ENCODE measurements around the gene EFCC1.

DNA sequence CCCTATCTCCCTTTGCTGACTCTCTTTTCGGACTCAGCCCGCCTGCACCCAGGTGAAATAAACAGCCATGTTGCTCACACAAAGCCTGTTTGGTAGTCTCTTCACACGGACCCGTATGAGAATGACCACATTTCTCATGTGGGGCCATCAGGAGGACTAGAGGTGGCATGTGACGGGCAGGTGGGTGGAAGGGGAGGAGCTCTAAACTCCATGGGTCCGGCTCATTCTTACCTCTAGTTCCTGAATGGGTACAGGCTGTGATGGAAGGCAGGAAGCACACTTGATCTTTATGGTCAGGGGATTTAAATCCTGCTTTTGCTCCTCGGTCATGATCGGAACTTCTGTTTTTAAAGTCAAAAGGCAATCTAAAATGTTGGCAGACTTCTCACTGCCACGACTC lies 35.8 kb upstream of the EFCC1 start:
- TF ChIP-seq POLR2AphosphoS2 (IDR thresholded peaks at IDR 0.05; ENCODE audit: low read depth, low read length) (no peak), EP300 (IDR thresholded peaks at IDR 0.05; ENCODE audit: low read depth in 2 of 2, low read length in 2 of 2) (no peak), EP300 (CRISPR knock-in tag; IDR thresholded peaks at IDR 0.05; ENCODE audit: borderline replicate concordance) (no peak), ZNF138 (CRISPR knock-in tag; IDR thresholded peaks at IDR 0.05; ENCODE audit: low read depth) (no peak), BRCA1 (CRISPR knock-in tag; IDR thresholded peaks at IDR 0.05) (no peak), ARID2 (CRISPR knock-in tag; IDR thresholded peaks at IDR 0.05; ENCODE audit: borderline replicate concordance) (no peak), ZNF350 (CRISPR knock-in tag; IDR thresholded peaks at IDR 0.05; ENCODE audit: borderline replicate concordance, low read depth) (no peak), ZNF629 (CRISPR knock-in tag; conservative IDR thresholded peaks at IDR 0.05) (no peak)
- TF ChIP-seq, protein P1, sequence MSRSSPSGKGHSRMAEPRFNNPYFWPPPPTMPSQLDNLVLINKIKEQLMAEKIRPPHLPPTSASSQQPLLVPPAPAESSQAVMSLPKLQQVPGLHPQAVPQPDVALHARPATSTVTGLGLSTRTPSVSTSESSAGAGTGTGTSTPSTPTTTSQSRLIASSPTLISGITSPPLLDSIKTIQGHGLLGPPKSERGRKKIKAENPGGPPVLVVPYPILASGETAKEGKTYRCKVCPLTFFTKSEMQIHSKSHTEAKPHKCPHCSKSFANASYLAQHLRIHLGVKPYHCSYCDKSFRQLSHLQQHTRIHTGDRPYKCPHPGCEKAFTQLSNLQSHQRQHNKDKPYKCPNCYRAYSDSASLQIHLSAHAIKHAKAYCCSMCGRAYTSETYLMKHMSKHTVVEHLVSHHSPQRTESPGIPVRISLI (CRISPR knock-in tag; IDR thresholded peaks at IDR 0.05; ENCODE audit: borderline replicate concordance), result no peak

All from HepG2 (cell line).